COLO829 (cell line): Measurements from ENCODE around the gene LSG1.
"Not testable (repeated sequence)": the region's sequence is repeated elsewhere in the genome, so short reads cannot be mapped to it uniquely, and the experiment has no call there.

Source experiments
- DNase-seq: peaks from one replicate; pipeline ENCODE4 v3.0.0; 2012; ENCODE audit warnings: low spot score

The LSG1 gene

GRCh38 chr3:194617143-194617671 lies 54.8 kb downstream of the LSG1 start:
- no peak for DNase-seq

- no peak for DNase-seq
Measured at GRCh38 chr3:194615226-194615625, 56.8 kb downstream of the LSG1 start.

- no peak for DNase-seq
Measured at GRCh38 chr3:194612221-194612620, 59.8 kb downstream of the LSG1 start.

- no peak for DNase-seq
Measured at GRCh38 chr3:194610689-194611088, 61.3 kb downstream of the LSG1 start.

GRCh38 chr3:194609601-194610000 lies 62.4 kb downstream of the LSG1 start:
- no peak for DNase-seq

GRCh38 chr3:194608981-194609380 lies 63.0 kb downstream of the LSG1 start:
- DNase-seq, result no peak

GRCh38 chr3:194607592-194608389 lies 64.2 kb downstream of the LSG1 start:
- no peak for DNase-seq

- DNase-seq, result no peak
Measured at GRCh38 chr3:194606941-194607340, 65.0 kb downstream of the LSG1 start.

GRCh38 chr3:194606163-194606562 lies 65.8 kb downstream of the LSG1 start:
- no peak for DNase-seq

- DNase-seq, result not testable (repeated sequence)
Measured at GRCh38 chr3:194605314-194605713, 66.7 kb downstream of the LSG1 start.

- DNase-seq, result no peak
Measured at GRCh38 chr3:194604837-194605236, 67.2 kb downstream of the LSG1 start.

GRCh38 chr3:194604126-194604525 lies 67.9 kb downstream of the LSG1 start:
- DNase-seq, result no peak

- DNase-seq, result no peak
Measured at GRCh38 chr3:194602669-194603171, 69.3 kb downstream of the LSG1 start.

- no peak for DNase-seq
Measured at GRCh38 chr3:194598771-194599557, 73.0 kb downstream of the LSG1 start.

- DNase-seq, result no peak
Measured at GRCh38 chr3:194596906-194597305, 75.1 kb downstream of the LSG1 start.

- DNase-seq, result peak; percentile 93
Measured at GRCh38 chr3:194592798-194593752, 78.9 kb downstream of the LSG1 start.
